Measurements from ENCODE around the gene OR52E1.

GRCh38 chr11:5115339-5115738 is 46.0 kb downstream of the OR52E1 start:
- TF ChIP-seq, protein P1, sequence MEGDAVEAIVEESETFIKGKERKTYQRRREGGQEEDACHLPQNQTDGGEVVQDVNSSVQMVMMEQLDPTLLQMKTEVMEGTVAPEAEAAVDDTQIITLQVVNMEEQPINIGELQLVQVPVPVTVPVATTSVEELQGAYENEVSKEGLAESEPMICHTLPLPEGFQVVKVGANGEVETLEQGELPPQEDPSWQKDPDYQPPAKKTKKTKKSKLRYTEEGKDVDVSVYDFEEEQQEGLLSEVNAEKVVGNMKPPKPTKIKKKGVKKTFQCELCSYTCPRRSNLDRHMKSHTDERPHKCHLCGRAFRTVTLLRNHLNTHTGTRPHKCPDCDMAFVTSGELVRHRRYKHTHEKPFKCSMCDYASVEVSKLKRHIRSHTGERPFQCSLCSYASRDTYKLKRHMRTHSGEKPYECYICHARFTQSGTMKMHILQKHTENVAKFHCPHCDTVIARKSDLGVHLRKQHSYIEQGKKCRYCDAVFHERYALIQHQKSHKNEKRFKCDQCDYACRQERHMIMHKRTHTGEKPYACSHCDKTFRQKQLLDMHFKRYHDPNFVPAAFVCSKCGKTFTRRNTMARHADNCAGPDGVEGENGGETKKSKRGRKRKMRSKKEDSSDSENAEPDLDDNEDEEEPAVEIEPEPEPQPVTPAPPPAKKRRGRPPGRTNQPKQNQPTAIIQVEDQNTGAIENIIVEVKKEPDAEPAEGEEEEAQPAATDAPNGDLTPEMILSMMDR (conservative IDR thresholded peaks at IDR 0.05 in 1 of 2, IDR thresholded peaks at IDR 0.05 in 1 of 2; ENCODE audit: low read depth in 1 of 2, low read length in 2 of 2): no peak
- TF ChIP-seq EZH2 (IDR thresholded peaks at IDR 0.05; ENCODE audit: low read length, missing control alignments): no peak
